ENCODE results near the gene DLGAP1.

The DLGAP1 gene

DNA sequence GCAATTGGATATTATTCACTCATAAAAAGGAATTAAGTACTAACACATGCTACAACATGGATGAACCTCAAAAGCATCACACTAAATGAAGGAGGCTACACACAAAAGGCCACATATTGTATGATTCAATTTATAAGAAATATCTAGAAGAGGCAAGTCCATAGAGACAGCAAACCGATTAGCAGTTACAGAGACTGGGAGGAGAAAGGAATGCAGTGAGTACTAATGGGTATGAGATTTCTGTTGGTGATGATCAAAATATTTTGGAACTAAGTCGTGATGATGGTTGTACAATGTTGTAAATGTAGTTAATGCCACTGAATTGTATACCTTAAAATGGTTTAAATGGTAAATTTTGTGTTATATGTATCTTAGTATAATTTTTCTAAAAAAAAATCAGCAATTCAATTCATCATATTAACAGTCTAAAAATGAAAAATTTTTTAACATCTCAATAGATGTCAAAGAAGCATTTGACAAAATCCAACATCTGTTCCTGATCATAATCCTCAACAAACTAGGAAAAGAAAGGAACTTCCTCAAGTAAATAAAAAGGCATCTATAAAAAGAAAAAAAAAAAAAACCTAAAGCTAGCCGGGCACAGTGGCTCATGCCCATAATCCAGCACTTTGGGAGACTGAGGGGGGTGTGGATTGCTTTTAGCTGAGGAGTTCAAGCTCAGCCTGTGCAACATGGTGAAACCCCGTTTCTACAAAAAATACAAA is 907.1 kb downstream of the DLGAP1 start:
- Histone ChIP-seq H3K4me3 (no peak overlapping the region), H3K27ac (no peak overlapping the region)
- DNase-seq (ENCODE audit: low spot score) = no peak
- no peak for TF ChIP-seq CTCF (IDR thresholded peaks at IDR 0.05)

GRCh38 chr18:3546106-3546505 is 909.0 kb downstream of the DLGAP1 start:
- Histone ChIP-seq H3K4me3 (no peak overlapping the region), H3K27ac (no peak overlapping the region)
- no peak for TF ChIP-seq CTCF (IDR thresholded peaks at IDR 0.05)
- no peak for DNase-seq (ENCODE audit: low spot score)

DNA sequence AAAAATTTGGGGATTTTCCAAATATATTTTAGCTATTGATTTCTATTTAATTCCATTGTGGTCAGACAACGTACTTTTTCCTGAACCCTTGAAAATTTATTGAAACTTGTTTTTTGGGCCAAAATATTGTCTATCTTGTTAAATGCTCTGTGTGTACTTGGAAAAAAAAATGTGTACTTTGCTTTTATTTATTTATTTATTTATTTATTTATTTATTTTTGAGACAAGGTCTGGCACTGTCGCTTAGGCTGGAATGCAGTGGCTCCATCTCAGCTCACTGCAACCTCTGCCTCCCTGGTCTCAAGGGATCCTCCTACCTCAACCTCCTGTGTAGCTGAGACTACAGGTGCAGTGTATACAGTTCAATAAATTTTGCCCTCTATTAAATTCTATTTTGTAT is 910.6 kb downstream of the DLGAP1 start:
- no peak for DNase-seq (ENCODE audit: low spot score)
- no peak for TF ChIP-seq CTCF (IDR thresholded peaks at IDR 0.05)
- no peak overlapping the region for H3K27ac ChIP-seq

DNA sequence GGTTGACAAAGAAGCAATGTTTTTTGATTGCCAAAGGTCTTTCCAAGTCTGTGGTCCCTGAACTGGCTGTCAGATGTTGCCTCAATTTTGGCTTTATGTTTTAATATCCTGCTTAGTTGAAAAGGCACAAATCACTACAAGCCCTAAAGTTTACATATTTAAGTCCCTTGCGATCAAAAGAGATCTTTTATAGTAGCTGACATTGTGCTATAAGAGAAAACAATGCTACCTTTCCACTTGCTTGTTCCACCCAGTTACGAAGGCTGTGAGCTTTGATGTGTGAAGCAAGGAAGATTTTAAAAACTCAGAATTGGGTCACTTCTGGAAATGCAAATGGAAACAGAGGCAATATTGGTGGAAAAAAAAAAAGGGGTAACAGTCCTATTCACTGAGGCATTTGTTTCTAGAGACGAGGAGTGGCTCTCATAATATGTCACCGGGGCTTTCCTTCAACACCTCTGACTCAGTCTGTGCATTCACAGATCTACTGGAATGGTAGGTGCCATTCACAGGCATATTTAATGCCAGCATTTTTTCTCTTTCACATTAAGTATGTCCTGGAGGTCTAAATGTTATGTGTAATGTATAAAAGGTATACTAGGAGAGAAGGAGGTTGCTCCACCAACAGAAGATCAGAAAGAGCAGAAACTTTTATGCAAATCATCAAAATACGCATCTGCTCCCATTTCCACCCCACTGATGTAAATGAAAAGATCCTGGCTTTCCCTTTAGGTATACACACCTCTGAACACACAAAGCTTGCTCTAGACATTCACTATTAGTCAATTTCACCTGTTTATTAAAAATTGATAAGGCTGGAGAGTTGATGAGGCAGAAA is 913.3 kb downstream of the DLGAP1 start:
- no peak overlapping the region for H3K4me3 ChIP-seq
- no peak overlapping the region for H3K27ac ChIP-seq

More for the DNA sequence above, 910.6 kb downstream of the DLGAP1 start:
- no peak overlapping the region for H3K4me3 ChIP-seq

DNA sequence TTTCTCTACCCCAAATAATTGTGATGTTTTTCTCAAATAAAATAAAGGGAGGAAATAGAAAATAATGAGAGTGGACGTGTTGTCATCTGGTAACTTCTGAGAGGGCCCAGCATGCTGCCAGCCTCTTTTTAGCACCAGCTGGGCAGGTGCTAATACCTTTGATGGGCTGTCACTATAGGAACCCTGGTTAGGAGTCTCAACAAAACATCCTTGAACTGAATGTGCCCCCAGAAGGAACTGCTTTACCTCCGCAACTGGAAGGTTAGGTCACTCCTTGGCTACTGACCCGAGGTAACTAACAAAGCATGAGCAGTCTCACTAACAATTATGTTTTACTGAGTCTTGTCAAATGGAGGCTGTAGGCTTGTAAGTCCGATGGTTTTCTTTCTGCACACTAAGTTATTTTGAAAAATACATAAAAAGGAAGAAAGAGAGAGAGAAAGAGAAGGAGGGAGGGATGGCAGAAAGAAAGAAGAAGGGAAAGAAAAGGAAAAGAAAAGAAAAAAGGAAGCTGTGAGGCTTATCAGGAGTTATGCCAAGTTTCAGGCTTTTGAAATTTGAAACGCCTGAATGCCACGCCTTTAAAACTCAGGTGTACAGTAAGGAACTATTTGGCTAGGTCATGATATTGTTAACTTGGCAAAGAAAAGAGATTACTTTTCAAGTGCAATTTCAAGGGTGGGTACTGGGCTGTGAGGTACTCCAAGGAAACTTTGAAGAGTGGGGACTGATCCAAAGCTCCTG is 914.1 kb downstream of the DLGAP1 start:
- no peak for TF ChIP-seq CTCF (IDR thresholded peaks at IDR 0.05)
- no peak overlapping the region for H3K27ac ChIP-seq
- no peak overlapping the region for H3K4me3 ChIP-seq
- DNase-seq (ENCODE audit: low spot score) = no peak

More for the DNA sequence above, 913.3 kb downstream of the DLGAP1 start:
- no peak for TF ChIP-seq CTCF (IDR thresholded peaks at IDR 0.05)
- no peak for DNase-seq (ENCODE audit: low spot score)

GRCh38 chr18:3538954-3539617 is 916.0 kb downstream of the DLGAP1 start:
- Histone ChIP-seq H3K4me3 (no peak overlapping the region), H3K27ac (no peak overlapping the region)
- no peak for DNase-seq (ENCODE audit: low spot score)
- no peak for TF ChIP-seq CTCF (IDR thresholded peaks at IDR 0.05)
